Liver (tissue), 9 donors: ENCODE data around the gene COLEC11. TPM values are rescaled to one million over a fixed set of nuclear protein-coding genes. Genes with fewer than 3 reads are reported as not detected.
A peak's percentile ranks its signal among the peaks of the same experiment; 100 is the strongest.
"Not testable (repeated sequence)": the region's sequence is repeated elsewhere in the genome, so short reads cannot be mapped to it uniquely, and the experiment has no call there.

Source experiments
- DNase-seq: peaks from one replicate; pipeline ENCODE4 v3.0.0-alpha.2; 2017; ENCODE audit warnings: low spot score
- H3K27ac ChIP-seq, 2 donors: one replicate each; pipeline ENCODE4 v1.7.0; 2013; ENCODE audit warnings: inconsistent platforms in 2 of 2, low read length in 2 of 2, control low read depth in 1 of 2, low read depth in 1 of 2, mild to moderate bottlenecking in 1 of 2
- H3K27me3 ChIP-seq, 4 donors: one replicate each; pipeline versions ENCODE4 v1.6.1 to v1.7.0; 2013; ENCODE audit warnings: low read length in 3 of 4, inconsistent platforms in 1 of 4, mild to moderate bottlenecking in 1 of 4, moderate library complexity in 1 of 4; ENCODE audit not compliant: control insufficient read depth in 4 of 4, insufficient read depth in 4 of 4
- H3K36me3 ChIP-seq, 4 donors: one replicate each; pipeline versions ENCODE4 v1.6.1 to v1.7.0; 2013; ENCODE audit warnings: low read length in 3 of 4, mild to moderate bottlenecking in 3 of 4, low read depth in 1 of 4, moderate library complexity in 1 of 4; ENCODE audit not compliant: control insufficient read depth in 4 of 4, insufficient read depth in 3 of 4
- H3K4me1 ChIP-seq, 4 donors: one replicate each; pipeline versions ENCODE4 v1.6.1 to v1.7.0; 2013; ENCODE audit warnings: low read length in 3 of 4, mild to moderate bottlenecking in 3 of 4, moderate library complexity in 1 of 4; ENCODE audit not compliant: control insufficient read depth in 4 of 4, insufficient read depth in 4 of 4
- H3K4me3 ChIP-seq, 3 donors: one replicate each; pipeline versions ENCODE4 v1.6.1 to v1.7.0; 2013; ENCODE audit warnings: low read length in 3 of 3, control low read depth in 1 of 3, low read depth in 1 of 3, mild to moderate bottlenecking in 1 of 3
- H3K9ac ChIP-seq, 2 donors: one replicate each; pipeline ENCODE4 v1.7.0; 2013; ENCODE audit warnings: low read length in 2 of 2, mild to moderate bottlenecking in 2 of 2, moderate library complexity in 2 of 2, control low read depth in 1 of 2, low read depth in 1 of 2
- H3K9me3 ChIP-seq, 4 donors: one replicate each; pipeline versions ENCODE4 v1.6.1 to v1.7.0; 2013; ENCODE audit warnings: low read length in 3 of 4; ENCODE audit not compliant: control insufficient read depth in 4 of 4
- FOXA1 ChIP-seq: IDR thresholded peaks from 2 replicates; pipeline ENCODE4 v1.6.1; 2016; ENCODE audit warnings: antibody characterized with exemption
- FOXA2 ChIP-seq: IDR thresholded peaks from 2 replicates; pipeline ENCODE4 v1.6.1; 2016; ENCODE audit warnings: antibody characterized with exemption
- HNF4A ChIP-seq, 2 donors: conservative IDR thresholded peaks; 2 replicates each; pipeline ENCODE4 v1.6.1; 2016; ENCODE audit warnings: antibody characterized with exemption in 2 of 2, mild to moderate bottlenecking in 2 of 2
- HNF4G ChIP-seq: IDR thresholded peaks from 2 replicates; pipeline ENCODE4 v1.6.1; 2016; ENCODE audit warnings: antibody characterized with exemption
- MAX ChIP-seq: IDR thresholded peaks from 2 replicates; pipeline ENCODE4 v1.6.1; 2016; ENCODE audit warnings: antibody characterized with exemption
- NR2F2 ChIP-seq: IDR thresholded peaks from 2 replicates; pipeline ENCODE4 v1.6.1; 2016; ENCODE audit warnings: antibody characterized with exemption
- RAD21 ChIP-seq, 2 donors: IDR thresholded peaks; 2 replicates each; pipeline ENCODE4 v1.6.1; 2016; ENCODE audit warnings: antibody characterized with exemption in 2 of 2, mild to moderate bottlenecking in 2 of 2
- SP1 ChIP-seq: IDR thresholded peaks from 2 replicates; pipeline ENCODE4 v1.6.1; 2018; ENCODE audit warnings: antibody characterized with exemption, mild to moderate bottlenecking
- WGBS: extraction: QIAGEN DNeasy Blood & Tissue Kit; methylation state at CpG from one replicate; pipeline ENCODE4 v1.1.7; 2013; 5-methylcytosine and 5-hydroxymethylcytosine counted together
- polyA plus RNA-seq, 2 donors: library from polyadenylated mRNA; stranded (reverse) in 1 of 2; unstranded in 1 of 2; fragments of 200-250 nt in 1 of 2; fragments of >200 nt in 1 of 2; fragmentation: Nextera tagmentation in 1 of 2; extraction: Ambion mirVana in 1 of 2; gene quantifications; one replicate each; pipeline versions ENCODE4 v1.2.1 to v1.2.3, GENCODE V29; 2013 to 2015
- total RNA-seq, 2 donors: library from RNA; depleted of rRNA; stranded (reverse); fragments of >200 nt; gene quantifications; one replicate each; pipeline ENCODE4 v1.2.3, GENCODE V29; 2014
- TF ChIP-seq, protein P1 (sequence below): IDR thresholded peaks from 2 replicates; pipeline ENCODE4 v1.6.1; 2016; ENCODE audit warnings: antibody characterized with exemption, mild to moderate bottlenecking
- donor health status: healthy.
- donor health status: healthy.
- donor health status: healthy.
- donor health status: healthy.
- donor health status: healthy.

The COLEC11 gene
- total and polyA plus RNA-seq, 4 donors: 31.0 to 100 (median 70.9) TPM

DNA sequence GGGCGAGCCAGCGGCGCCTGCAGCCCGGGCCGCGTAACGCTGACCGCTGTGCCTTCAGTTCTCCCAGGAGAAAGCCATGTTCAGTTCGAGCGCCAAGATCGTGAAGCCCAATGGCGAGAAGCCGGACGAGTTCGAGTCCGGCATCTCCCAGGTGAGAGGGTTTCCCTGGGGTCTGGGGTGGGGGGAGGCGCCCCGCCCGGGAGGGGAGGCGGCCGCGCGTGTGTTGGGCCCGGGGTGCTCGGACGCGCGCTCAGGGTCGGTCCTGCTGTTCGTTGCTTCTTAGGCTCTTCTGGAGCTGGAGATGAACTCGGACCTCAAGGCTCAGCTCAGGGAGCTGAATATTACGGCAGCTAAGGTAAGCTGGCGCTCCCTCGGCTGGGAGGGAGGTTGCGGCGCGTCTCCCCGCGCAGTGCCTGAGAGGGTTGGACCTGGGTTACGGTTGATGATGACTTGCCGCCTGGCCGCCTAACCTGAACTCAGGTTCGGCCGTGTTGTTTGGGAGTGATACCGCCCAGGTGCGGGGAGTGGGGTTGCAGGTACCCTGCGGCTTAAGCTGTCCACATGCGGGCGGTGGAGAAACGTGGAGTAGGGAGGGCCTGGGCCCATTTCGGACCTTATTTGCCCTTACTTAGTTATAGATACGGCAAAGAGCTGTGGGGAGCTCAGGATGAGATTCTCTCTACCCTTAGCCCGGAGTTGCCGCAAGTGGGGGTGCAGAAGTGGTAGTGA, 19.2 kb upstream of the COLEC11 start:
- Histone ChIP-seq H3K36me3 (peaks cover 4 to 40% (median 31%) of the 10 kb centered on the region in 4 donors), H3K4me1 (peaks cover 8 to 41% (median 36%) of the 10 kb centered on the region in 4 donors), H3K9ac (peak overlapping the region; percentile 85 to 96), H3K9me3 (no peaks in the 10 kb centered on the region), H3K27ac (peak overlapping the region; percentile 69 to 83), H3K4me3 (peak overlapping the region; percentile 84 to 91 (median 85)), H3K27me3 (no peaks in the 10 kb centered on the region)
- DNase-seq: no peak
- TF ChIP-seq, protein P1, sequence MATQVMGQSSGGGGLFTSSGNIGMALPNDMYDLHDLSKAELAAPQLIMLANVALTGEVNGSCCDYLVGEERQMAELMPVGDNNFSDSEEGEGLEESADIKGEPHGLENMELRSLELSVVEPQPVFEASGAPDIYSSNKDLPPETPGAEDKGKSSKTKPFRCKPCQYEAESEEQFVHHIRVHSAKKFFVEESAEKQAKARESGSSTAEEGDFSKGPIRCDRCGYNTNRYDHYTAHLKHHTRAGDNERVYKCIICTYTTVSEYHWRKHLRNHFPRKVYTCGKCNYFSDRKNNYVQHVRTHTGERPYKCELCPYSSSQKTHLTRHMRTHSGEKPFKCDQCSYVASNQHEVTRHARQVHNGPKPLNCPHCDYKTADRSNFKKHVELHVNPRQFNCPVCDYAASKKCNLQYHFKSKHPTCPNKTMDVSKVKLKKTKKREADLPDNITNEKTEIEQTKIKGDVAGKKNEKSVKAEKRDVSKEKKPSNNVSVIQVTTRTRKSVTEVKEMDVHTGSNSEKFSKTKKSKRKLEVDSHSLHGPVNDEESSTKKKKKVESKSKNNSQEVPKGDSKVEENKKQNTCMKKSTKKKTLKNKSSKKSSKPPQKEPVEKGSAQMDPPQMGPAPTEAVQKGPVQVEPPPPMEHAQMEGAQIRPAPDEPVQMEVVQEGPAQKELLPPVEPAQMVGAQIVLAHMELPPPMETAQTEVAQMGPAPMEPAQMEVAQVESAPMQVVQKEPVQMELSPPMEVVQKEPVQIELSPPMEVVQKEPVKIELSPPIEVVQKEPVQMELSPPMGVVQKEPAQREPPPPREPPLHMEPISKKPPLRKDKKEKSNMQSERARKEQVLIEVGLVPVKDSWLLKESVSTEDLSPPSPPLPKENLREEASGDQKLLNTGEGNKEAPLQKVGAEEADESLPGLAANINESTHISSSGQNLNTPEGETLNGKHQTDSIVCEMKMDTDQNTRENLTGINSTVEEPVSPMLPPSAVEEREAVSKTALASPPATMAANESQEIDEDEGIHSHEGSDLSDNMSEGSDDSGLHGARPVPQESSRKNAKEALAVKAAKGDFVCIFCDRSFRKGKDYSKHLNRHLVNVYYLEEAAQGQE: no peak
- TF ChIP-seq RAD21 (IDR thresholded peaks at IDR 0.05): no peak
- TF ChIP-seq FOXA2: no peak
- no peak for TF ChIP-seq MAX
- TF ChIP-seq FOXA1: no peak
- TF ChIP-seq HNF4A (conservative IDR thresholded peaks at IDR 0.05): no peak
- TF ChIP-seq NR2F2: no peak
- TF ChIP-seq SP1: no peak
- WGBS: 1% methylated on average over 54 of the region's 54 CpGs

DNA sequence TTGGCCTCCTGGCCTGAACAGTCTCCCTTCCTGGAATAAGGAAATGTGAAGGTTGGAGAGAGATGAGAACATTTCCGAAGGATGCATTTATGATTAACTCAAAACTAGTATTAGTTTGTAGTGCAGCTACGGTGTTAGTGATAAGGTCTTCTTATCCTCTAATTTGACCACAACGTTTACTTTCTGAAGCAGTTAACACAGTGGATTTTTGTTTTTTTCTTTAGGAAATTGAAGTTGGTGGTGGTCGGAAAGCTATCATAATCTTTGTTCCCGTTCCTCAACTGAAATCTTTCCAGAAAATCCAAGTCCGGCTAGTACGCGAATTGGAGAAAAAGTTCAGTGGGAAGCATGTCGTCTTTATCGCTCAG, 18.7 kb upstream of the COLEC11 start:
- peak overlapping the region; percentile 69 to 83 for H3K27ac ChIP-seq
- peak overlapping the region; percentile 84 to 91 (median 85) for H3K4me3 ChIP-seq
- peaks cover 8 to 41% (median 36%) of the 10 kb centered on the region in 4 donors for H3K4me1 ChIP-seq
- H3K36me3 ChIP-seq: peaks cover 4 to 46% (median 37%) of the 10 kb centered on the region in 4 donors
- not testable (repeated sequence) for H3K9me3 ChIP-seq, H3K27me3 ChIP-seq, DNase-seq
- WGBS: 61% methylated on average over 10 of the region's 10 CpGs
- H3K9ac ChIP-seq: peak overlapping the region; percentile 85 to 96

DNA sequence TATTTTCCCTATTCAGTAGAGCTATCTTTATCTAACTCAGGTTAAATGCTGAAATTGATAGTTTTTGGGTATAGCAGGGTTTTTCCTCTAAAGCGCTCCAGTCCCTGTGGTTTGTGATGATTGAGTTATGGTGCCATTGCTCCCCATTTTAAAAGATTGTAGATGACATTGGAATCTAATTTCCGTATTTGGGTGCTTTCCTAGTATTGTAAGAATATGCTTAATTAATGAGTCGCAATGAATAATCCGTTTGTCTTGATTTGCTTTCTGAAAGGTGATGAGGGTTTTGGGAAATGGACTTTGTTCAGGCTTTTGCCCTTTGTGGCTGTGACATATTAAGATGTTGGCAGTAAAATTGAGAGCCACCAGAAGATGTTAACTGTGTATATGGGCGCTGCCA, 15.9 kb upstream of the COLEC11 start:
- H3K4me1 ChIP-seq: peaks cover 8 to 40% (median 33%) of the 10 kb centered on the region in 4 donors
- no peaks in the 10 kb centered on the region for H3K27me3 ChIP-seq
- H3K9me3 ChIP-seq: no peaks in the 10 kb centered on the region
- H3K9ac ChIP-seq: peak overlapping the region in 1 of 2 donors; percentile 36
- no peak for DNase-seq
- WGBS: 78% methylated on average over 5 of the region's 5 CpGs
- TF ChIP-seq RAD21 (IDR thresholded peaks at IDR 0.05) (no peak), HNF4A (conservative IDR thresholded peaks at IDR 0.05) (peak in 1 of 2 donors; percentile 28)
- H3K36me3 ChIP-seq: peaks cover 10 to 57% (median 46%) of the 10 kb centered on the region in 4 donors
- H3K4me3 ChIP-seq: no peak overlapping the region
- no peak overlapping the region for H3K27ac ChIP-seq

GRCh38 chr2:3580449-3580848, 14.5 kb upstream of the COLEC11 start:
- 82% methylated on average over 5 of the region's 5 CpGs for whole genome bisulfite sequencing
- H3K27ac ChIP-seq: no peak overlapping the region
- no peaks in the 10 kb centered on the region for H3K27me3 ChIP-seq
- no peak overlapping the region for H3K4me3 ChIP-seq
- peaks cover 10 to 57% (median 46%) of the 10 kb centered on the region in 4 donors for H3K36me3 ChIP-seq
- peaks cover 9 to 40% (median 36%) of the 10 kb centered on the region in 4 donors for H3K4me1 ChIP-seq
- H3K9me3 ChIP-seq: no peaks in the 10 kb centered on the region
- no peak for DNase-seq
- no peak overlapping the region for H3K9ac ChIP-seq
- TF ChIP-seq HNF4G: no peak
